Fibroblast of mammary gland (primary cell): ENCODE data around the gene VPS8.

Source experiments
- DNase-seq: peaks from one replicate; pipeline ENCODE4 v3.0.0-alpha.2; 2010; ENCODE audit warnings: low read depth
- H3K4me3 ChIP-seq: 2 replicates; pipeline ENCODE4 v1.5.1; 2011; ENCODE audit warnings: low read depth, mild to moderate bottlenecking, low read length, moderate library complexity; ENCODE audit not compliant: control insufficient read depth
- TF ChIP-seq, protein P1 (sequence below): conservative IDR thresholded peaks from 2 replicates; pipeline ENCODE4 v1.5.1; 2011; ENCODE audit warnings: low read depth, low read length, inconsistent platforms; ENCODE audit not compliant: control insufficient read depth, insufficient read depth

Gene VPS8

GRCh38 chr3:185090811-185091210 lies 278.8 kb downstream of the VPS8 start:
- no peak overlapping the region for H3K4me3 ChIP-seq
- no peak for DNase-seq
- TF ChIP-seq, protein P1, sequence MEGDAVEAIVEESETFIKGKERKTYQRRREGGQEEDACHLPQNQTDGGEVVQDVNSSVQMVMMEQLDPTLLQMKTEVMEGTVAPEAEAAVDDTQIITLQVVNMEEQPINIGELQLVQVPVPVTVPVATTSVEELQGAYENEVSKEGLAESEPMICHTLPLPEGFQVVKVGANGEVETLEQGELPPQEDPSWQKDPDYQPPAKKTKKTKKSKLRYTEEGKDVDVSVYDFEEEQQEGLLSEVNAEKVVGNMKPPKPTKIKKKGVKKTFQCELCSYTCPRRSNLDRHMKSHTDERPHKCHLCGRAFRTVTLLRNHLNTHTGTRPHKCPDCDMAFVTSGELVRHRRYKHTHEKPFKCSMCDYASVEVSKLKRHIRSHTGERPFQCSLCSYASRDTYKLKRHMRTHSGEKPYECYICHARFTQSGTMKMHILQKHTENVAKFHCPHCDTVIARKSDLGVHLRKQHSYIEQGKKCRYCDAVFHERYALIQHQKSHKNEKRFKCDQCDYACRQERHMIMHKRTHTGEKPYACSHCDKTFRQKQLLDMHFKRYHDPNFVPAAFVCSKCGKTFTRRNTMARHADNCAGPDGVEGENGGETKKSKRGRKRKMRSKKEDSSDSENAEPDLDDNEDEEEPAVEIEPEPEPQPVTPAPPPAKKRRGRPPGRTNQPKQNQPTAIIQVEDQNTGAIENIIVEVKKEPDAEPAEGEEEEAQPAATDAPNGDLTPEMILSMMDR = no peak

- DNase-seq = no peak
- TF ChIP-seq, protein P1 = no peak
- no peak overlapping the region for H3K4me3 ChIP-seq
Measured at GRCh38 chr3:185093116-185093515, 281.1 kb downstream of the VPS8 start.

DNA sequence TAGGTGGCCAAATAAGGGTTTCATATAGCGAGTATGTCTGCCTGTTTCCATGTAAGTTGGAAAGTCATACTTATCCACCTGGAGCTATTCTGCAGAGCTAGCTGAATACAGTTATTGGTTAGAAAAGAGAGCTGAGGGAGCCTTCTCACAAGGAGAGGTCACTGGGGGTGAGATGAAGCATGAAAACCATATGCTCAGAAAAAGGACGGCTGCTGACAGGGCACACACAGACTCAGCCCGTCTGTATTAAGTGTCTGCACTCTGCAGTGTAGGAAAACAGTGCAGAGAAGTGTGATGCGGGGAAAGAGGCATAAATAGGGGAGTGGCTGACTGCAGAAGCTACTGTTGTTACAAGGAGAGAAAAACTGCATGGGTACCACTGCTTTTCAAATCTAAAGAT lies 282.7 kb downstream of the VPS8 start:
- TF ChIP-seq, protein P1 = no peak
- H3K4me3 ChIP-seq = no peak overlapping the region
- DNase-seq = peak; percentile 19
